Globus pallidus (tissue), 1 donor: ENCODE results near the gene POR.

Experiments
- DNase-seq: peaks from one replicate; pipeline ENCODE4 v3.0.0-alpha.2; 2015; ENCODE audit warnings: low spot score

Gene POR

DNA sequence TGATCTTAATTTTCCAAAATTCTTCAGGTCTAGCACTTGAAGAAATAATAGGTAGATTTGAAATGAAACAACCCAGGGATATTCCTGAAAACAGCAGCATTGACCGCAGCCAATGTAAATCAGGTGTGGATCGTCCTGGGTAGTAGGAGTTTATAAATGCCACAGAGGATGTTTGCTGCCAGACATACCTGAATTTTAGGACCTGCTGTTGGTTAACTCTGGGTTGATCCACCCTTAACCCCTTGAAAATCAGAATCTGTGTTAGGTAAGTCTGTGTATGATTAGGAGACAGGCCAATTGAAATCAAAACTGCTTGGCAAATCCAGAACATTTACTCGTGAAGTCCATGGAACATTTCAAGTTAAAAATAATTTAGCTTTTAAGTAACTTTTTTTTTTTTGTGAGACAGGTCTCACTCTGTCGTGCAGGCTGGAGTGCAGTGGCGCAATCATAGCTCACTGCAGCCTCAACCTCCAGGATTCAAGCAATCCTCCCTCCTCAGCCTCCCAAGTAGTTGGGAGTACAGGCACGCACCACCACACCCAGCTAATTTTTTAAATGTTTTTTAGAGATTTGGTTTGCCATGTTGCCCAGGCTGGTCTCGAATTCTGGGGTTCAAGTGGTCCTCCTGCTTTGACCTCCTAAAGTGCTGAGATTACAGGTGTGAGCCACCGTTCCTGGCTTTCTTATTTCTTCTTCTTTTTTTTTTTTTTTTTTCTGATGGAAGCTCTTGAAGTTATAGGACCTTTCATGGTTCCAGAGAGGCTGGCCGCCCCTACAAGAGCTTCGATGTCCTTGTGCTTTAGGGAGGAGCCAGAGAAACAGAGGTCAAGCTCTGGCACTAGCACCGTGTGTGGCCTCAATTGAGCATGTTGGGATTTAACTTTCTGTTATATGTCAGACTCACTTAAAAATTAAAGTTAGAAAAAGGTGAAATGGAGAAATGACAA, 2.0 kb downstream of the POR start:
- DNase-seq = no peak

- no peak for DNase-seq
These were observed 5.6 kb downstream of the POR start for GRCh38 chr7:75920431-75921161.

DNA sequence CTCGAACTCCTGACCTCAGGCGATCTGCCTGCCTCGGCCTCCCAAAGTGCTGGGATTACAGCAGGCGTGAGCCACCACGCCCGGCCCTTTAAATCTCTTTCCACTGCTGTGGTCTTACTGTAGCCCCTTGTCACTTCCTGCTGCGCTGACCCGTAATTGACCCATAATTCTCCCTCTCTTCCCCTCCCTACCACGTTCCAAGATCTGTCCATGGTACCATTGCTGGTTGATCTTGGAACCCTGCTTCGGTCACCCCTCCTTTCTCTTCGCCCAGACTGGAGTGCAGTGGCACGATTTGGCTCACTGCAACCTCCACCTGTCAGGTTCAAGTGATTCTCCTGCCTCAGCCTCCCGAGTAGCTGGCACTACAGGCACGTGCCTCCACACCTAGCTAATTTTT, 6.5 kb downstream of the POR start:
- no peak for DNase-seq

- DNase-seq = no peak
These were observed 8.1 kb downstream of the POR start for GRCh38 chr7:75922966-75923603.

GRCh38 chr7:75924256-75924655, 9.3 kb downstream of the POR start:
- DNase-seq = no peak

GRCh38 chr7:75924889-75925288, 9.9 kb downstream of the POR start:
- DNase-seq = no peak

DNA sequence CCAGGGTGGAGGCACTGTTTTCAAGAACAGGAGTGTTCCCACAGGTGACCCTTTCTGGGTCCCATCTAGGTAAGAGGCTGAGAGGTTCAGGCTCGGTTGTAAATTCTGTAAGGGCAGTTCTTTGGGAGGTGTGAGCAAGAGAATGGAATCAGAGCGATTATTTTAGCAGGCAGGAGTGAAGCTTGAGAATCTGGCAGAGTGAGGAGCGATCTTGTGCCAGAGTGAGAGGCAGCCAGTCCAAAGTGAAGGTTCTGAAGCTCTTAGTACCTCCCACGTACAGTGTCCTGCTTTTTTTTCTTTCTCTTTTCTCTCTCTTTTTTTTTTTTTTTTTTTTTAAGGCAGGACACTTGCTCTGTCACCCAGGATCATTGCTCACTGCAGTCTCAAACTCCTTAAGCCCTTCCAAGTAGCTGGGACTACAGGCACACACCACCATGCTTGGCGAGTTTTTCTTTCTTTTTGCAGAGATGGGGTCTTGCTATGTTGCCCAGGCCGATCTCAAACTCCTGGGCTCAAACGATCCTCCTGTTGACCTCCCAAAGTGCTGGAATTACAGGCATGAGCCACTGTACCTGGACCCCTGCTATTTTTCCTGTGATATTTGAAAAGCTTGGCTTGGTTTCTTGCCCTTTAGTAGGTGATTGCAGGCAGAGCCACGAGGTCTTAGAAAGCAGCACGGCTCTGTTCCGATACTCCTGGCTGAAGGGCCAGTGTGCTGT, 10.9 kb downstream of the POR start:
- DNase-seq = no peak

GRCh38 chr7:75928568-75928914, 13.6 kb downstream of the POR start:
- no peak for DNase-seq

GRCh38 chr7:75931680-75932079, 16.7 kb downstream of the POR start:
- DNase-seq = no peak

- DNase-seq = peak; percentile 79
These were observed 23.2 kb downstream of the POR start for GRCh38 chr7:75937958-75938786.

DNA sequence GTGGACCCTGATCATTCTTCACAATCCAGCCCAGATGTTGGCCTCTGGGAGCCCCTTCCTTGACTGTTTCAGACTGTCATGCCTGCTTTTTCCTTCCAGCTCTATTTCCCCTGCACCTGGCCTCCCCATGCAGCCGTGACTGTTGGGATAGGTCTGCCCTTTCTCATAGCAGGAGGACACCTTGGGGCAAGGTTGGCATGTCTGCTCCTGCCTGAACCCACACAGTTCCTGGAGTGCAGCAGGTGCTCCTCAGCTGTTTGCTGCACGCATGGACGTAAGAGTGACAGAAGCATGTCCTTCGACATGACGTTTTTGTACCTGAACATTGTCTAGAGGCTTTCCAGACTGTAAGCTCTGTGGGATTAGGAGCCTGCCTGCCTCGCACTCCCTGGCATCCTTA, 24.0 kb downstream of the POR start:
- DNase-seq = no peak

DNA sequence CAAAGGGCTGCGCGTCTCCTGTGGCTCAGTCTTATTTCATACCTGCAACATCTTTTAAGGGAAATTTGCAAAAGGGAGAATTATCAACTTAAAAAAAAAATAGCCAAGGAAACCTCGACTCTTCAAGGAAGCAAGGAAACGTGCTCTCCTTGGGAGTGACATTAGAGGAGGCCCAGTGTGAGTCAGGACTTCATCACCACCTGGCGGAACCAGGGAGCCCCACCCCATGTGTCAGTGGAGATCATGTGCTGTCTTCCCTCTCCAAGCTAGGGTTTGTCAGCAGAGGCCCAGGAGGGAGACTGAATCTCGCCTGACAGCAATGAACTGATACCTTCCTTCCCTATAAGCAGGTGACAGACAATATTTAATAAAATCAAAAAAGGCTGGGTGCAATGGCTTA, 28.9 kb downstream of the POR start:
- no peak for DNase-seq

- DNase-seq = no peak
These were observed 29.6 kb downstream of the POR start for GRCh38 chr7:75944507-75944906.

DNA sequence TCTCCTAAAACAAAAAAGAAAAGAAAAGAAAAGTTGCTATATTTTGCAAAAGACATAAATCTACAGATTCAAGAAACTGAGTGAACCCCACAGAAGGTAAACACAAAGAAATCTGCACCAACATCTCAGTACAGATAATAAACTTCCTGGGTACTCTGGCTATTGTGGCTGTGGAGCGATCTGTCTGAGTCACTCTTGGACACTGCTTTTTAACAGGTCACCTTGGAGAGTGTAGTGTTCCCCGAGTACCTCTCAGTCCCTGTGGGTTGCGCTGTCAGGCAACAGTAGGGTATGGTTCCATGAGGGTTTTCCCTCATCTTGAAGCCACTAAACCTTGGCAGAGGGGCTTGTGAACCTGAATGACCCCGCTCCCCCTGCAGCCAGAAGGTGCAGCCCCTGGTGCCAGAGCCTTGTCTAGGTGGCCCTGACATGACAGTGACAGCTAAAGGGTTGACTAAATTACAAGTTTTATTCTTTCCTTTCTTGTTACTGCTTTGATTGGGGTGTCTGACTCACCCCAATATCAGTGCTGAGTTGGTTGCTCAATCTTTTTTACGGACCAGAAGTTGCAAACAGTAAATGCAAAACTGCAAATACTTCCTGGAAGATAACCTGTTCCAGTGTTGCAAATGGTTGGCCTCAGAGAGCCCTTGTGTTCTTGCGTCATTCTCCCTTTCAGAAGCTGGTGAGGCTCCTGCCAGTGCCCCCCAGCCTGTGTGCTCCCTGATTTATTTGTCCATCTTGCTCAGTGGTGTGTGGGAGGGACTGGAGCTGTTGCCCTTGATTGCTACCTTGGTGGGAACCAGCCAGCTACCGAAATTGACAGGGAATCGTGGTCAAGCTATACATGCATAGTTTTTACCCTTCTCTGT, 30.6 kb downstream of the POR start:
- DNase-seq = no peak

DNA sequence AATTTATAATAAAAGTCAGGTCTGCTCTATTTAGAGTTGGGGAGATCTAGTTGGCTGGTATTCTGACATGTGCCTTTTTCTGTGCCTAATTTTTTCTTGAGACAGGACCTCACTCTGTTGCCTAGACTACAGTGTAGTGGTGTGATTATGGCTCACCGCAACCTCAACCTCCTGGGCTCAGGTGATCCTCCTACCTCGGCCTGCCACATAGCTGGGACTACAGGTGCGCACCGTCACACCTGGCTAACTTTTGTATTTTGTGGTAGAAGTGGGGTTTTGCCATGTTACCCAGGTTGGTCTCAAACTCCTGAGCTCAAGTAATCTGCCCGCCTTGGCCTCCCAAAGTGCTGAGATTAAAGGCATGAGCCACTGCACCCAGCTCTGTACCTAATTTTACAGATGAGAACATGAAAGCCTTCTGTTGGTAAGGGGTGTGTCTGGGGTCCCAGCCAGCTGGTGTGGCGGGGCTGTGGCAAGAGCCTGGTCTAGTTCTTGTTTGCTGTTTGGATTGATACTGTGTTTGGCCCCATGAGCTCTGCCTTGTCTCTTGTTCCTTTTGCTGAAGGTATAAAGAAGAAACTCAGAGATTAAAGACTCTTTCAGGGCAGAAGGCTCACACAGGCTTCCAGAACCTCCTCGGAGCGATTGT, 31.4 kb downstream of the POR start:
- no peak for DNase-seq

DNA sequence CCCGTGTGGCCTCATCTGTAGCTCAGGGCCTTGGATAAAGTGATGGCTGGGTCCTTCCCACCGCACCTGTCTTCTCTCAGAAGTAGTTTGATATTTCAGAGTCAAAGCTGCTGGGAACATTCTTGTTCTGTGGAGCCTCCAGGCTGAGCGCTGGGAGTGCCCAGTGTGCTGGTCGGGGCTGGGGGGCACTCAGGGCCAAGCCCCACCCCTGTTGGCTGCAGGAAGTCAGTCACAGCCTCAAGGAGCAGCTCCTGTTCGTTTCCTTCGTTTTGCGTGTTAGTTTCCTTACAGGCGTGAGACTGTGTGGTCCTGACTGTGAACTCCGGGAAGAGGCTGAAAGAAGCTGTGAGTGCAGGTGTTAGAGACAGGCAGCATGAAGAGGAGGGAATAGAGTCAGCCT, 33.2 kb downstream of the POR start:
- no peak for DNase-seq

GRCh38 chr7:75950111-75950681, 35.2 kb downstream of the POR start:
- no peak for DNase-seq

DNA sequence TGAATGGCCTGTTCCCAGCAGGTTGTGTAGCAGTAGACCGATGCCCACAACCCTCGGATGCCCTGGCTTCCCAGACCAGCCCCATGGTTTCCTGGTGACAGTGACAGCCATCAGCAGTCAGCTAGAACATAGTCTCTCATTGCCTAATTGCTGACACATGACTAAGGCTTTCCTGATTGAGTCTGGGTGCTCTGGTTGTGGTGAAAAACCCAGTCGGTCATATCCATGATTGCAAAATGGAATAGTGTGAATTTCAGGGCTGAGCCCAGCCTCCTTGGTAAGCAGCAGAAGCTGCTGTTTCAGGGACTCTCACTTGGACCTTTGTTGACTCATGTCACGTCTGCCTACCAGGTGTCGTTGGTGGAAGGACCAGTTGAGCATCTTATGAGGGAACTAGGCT, 36.6 kb downstream of the POR start:
- no peak for DNase-seq

GRCh38 chr7:75953431-75953830, 38.5 kb downstream of the POR start:
- DNase-seq = no peak

GRCh38 chr7:75953931-75954330, 39.0 kb downstream of the POR start:
- DNase-seq = no peak
